RWPE2 (cell line): ENCODE results near the gene NHSL2.

Experiments used
- ATAC-seq: fragments of 200-7000 bp; cut with Tn5 transposase; 3 replicates; pipeline ENCODE4 v1.9.1; 2021; ENCODE audit warnings: low read depth
- DNase-seq: peaks from one replicate; pipeline ENCODE4 v3.0.0-alpha.2; 2020; ENCODE audit warnings: low spot score
- H3K27ac ChIP-seq: fragments of 450-650 bp; 2 replicates; pipeline ENCODE4 v1.5.1; 2017; ENCODE audit warnings: mild to moderate bottlenecking; ENCODE audit not compliant: poor library complexity, severe bottlenecking
- H3K27me3 ChIP-seq: fragments of 250-450 bp; sonication (Bioruptor Pico); 2 replicates; pipeline ENCODE4 v1.5.1; 2021; ENCODE audit warnings: mild to moderate bottlenecking, moderate library complexity; ENCODE audit not compliant: insufficient read depth, poor library complexity, severe bottlenecking
- H3K36me3 ChIP-seq: fragments of 250-450 bp; sonication (Bioruptor Pico); 2 replicates; pipeline ENCODE4 v1.5.1; 2020; ENCODE audit warnings: low read depth, mild to moderate bottlenecking, moderate library complexity
- H3K4me1 ChIP-seq: fragments of 250-450 bp; sonication (Bioruptor Pico); 2 replicates; pipeline ENCODE4 v1.5.1; 2021; ENCODE audit warnings: mild to moderate bottlenecking, moderate library complexity; ENCODE audit not compliant: insufficient read depth, poor library complexity, severe bottlenecking
- H3K4me3 ChIP-seq: fragments of 250-450 bp; sonication (Bioruptor Pico); 2 replicates; pipeline ENCODE4 v1.5.1; 2021; ENCODE audit warnings: mild to moderate bottlenecking, moderate library complexity; ENCODE audit not compliant: severe bottlenecking
- H3K9me3 ChIP-seq: fragments of 250-450 bp; sonication (Bioruptor Pico); 2 replicates; pipeline ENCODE4 v1.5.1; 2021; ENCODE audit warnings: mild to moderate bottlenecking, moderate library complexity; ENCODE audit not compliant: severe bottlenecking
- TF ChIP-seq, protein P1 (sequence below): fragments of 450-650 bp; IDR thresholded peaks from one replicate; pipeline ENCODE4 v1.5.1; 2017; ENCODE audit warnings: mild to moderate bottlenecking, moderate library complexity; ENCODE audit not compliant: poor library complexity, severe bottlenecking

NHSL2 gene

GRCh38 chrX:71991164-71991563, 80.5 kb downstream of the NHSL2 start:
- H3K36me3 ChIP-seq = no peaks in the 10 kb centered on the region
- ATAC-seq (no peak), DNase-seq (no peak)
- H3K4me1 ChIP-seq = no peaks in the 10 kb centered on the region
- H3K27me3 ChIP-seq = no peaks in the 10 kb centered on the region
- no peak overlapping the region for H3K27ac ChIP-seq
- no peak overlapping the region for H3K4me3 ChIP-seq
- H3K9me3 ChIP-seq = no peaks in the 10 kb centered on the region
- TF ChIP-seq, protein P1, sequence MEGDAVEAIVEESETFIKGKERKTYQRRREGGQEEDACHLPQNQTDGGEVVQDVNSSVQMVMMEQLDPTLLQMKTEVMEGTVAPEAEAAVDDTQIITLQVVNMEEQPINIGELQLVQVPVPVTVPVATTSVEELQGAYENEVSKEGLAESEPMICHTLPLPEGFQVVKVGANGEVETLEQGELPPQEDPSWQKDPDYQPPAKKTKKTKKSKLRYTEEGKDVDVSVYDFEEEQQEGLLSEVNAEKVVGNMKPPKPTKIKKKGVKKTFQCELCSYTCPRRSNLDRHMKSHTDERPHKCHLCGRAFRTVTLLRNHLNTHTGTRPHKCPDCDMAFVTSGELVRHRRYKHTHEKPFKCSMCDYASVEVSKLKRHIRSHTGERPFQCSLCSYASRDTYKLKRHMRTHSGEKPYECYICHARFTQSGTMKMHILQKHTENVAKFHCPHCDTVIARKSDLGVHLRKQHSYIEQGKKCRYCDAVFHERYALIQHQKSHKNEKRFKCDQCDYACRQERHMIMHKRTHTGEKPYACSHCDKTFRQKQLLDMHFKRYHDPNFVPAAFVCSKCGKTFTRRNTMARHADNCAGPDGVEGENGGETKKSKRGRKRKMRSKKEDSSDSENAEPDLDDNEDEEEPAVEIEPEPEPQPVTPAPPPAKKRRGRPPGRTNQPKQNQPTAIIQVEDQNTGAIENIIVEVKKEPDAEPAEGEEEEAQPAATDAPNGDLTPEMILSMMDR = no peak

DNA sequence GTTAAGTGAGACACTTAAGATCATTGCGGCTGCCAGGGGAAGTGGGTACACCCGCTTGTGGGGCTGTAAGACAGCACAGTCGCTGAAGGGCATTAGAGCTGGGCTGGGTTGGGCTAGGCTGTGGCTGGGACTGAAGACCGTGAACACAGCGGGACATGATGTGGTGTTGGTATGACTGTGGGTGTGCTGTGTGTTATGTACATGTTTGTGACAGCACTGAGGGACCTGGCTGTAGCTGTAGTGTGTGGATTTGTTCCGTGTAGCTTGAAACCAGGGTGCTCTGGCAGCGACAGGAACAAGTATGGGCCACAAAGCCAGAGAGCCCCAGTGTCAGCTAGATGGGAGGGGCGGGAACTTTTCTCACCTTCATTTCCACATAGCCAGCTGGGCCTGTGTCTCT, 82.1 kb downstream of the NHSL2 start:
- TF ChIP-seq, protein P1 = no peak
- Histone ChIP-seq H3K27ac (no peak overlapping the region), H3K9me3 (no peaks in the 10 kb centered on the region), H3K4me1 (no peaks in the 10 kb centered on the region), H3K27me3 (no peaks in the 10 kb centered on the region), H3K4me3 (no peak overlapping the region), H3K36me3 (no peaks in the 10 kb centered on the region)
- ATAC-seq (no peak), DNase-seq (no peak)

DNA sequence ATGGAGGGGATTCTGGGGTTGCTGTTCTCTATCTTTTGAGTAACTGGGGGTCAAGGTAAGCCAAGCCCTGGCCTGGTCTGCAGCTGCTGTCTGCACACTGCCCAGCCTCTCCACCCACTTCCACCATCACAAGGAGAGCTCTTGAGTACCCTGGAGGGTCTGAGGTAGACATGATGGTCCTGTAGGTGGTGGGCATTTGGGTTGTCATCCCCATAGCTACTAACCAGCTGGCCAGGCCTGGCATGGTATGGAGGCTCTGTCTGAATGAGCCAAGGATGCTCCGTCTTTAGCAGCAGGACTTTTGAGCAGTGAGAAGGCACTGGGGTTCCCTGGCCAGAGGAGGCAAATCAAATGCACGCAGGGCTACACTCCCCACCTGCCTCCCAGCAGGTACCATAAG, 82.7 kb downstream of the NHSL2 start:
- Histone ChIP-seq H3K9me3 (no peaks in the 10 kb centered on the region), H3K27me3 (no peaks in the 10 kb centered on the region), H3K4me3 (no peak overlapping the region), H3K36me3 (no peaks in the 10 kb centered on the region), H3K27ac (no peak overlapping the region), H3K4me1 (no peaks in the 10 kb centered on the region)
- TF ChIP-seq, protein P1 = no peak
- ATAC-seq (no peak), DNase-seq (no peak)

- H3K4me1 ChIP-seq = no peaks in the 10 kb centered on the region
- ATAC-seq = no peak
- TF ChIP-seq, protein P1 = no peak
- no peaks in the 10 kb centered on the region for H3K9me3 ChIP-seq
- no peak overlapping the region for H3K4me3 ChIP-seq
- no peak for DNase-seq
- H3K27me3 ChIP-seq = no peaks in the 10 kb centered on the region
- no peak overlapping the region for H3K27ac ChIP-seq
- no peaks in the 10 kb centered on the region for H3K36me3 ChIP-seq
These were observed 84.0 kb downstream of the NHSL2 start for GRCh38 chrX:71994601-71995000.

DNA sequence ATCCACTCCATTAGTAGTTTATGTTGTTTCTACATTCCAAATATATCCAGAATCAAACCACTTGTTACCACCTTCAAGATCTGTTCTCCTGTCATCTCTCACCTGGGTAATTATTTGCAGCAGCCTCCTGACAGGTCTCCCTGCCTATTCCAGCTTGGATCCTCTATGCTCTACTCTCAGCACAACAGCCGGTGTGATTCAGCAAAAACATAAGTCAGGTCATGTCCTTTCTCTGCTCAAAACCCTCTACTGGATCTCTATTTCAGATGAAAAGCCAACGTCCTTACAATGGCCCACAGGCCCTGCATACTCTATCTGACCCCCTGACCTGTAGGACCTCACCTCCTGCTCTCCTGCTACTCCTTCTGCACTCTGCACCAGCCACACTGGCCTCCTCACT, 84.5 kb downstream of the NHSL2 start:
- H3K36me3 ChIP-seq = no peaks in the 10 kb centered on the region
- DNase-seq (no peak), ATAC-seq (no peak)
- no peaks in the 10 kb centered on the region for H3K27me3 ChIP-seq
- H3K4me3 ChIP-seq = no peak overlapping the region
- no peak overlapping the region for H3K27ac ChIP-seq
- H3K9me3 ChIP-seq = no peaks in the 10 kb centered on the region
- TF ChIP-seq, protein P1 = no peak
- H3K4me1 ChIP-seq = no peaks in the 10 kb centered on the region
